Right hindlimb (tissue), 1 donor: ENCODE measurements around the gene OLFML2A.

ENCODE experiments used
- DNase-seq: peaks from one replicate; pipeline ENCODE4 v3.0.0-alpha.2; 2018

OLFML2A gene

DNA sequence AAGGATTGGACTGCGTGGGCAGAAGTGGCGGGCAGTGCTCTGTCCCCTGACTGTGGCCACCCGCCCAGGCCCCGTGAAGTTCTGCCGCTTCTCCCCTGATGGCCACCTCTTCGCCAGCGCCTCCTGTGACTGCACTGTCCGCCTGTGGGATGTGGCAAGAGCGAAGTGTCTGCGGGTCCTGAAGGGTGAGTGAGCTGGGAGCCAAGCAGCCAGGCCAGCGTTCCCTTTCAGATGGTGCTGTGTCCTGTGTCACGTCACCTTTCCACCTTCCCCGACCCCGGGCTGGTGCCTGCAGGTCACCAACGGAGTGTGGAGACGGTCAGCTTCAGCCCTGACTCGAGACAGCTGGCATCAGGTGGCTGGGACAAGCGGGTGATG, 78.6 kb downstream of the OLFML2A start:
- no peak for DNase-seq

GRCh38 chr9:124855944-124856765, 79.2 kb downstream of the OLFML2A start:
- no peak for DNase-seq

- DNase-seq, result no peak
Measured at GRCh38 chr9:124857533-124858162, 80.7 kb downstream of the OLFML2A start.

GRCh38 chr9:124858330-124859046, 81.6 kb downstream of the OLFML2A start:
- peak; percentile 49 for DNase-seq

- DNase-seq, result no peak
Measured at GRCh38 chr9:124859803-124860581, 83.1 kb downstream of the OLFML2A start.

GRCh38 chr9:124860582-124861341, 83.8 kb downstream of the OLFML2A start:
- DNase-seq, result no peak

DNA sequence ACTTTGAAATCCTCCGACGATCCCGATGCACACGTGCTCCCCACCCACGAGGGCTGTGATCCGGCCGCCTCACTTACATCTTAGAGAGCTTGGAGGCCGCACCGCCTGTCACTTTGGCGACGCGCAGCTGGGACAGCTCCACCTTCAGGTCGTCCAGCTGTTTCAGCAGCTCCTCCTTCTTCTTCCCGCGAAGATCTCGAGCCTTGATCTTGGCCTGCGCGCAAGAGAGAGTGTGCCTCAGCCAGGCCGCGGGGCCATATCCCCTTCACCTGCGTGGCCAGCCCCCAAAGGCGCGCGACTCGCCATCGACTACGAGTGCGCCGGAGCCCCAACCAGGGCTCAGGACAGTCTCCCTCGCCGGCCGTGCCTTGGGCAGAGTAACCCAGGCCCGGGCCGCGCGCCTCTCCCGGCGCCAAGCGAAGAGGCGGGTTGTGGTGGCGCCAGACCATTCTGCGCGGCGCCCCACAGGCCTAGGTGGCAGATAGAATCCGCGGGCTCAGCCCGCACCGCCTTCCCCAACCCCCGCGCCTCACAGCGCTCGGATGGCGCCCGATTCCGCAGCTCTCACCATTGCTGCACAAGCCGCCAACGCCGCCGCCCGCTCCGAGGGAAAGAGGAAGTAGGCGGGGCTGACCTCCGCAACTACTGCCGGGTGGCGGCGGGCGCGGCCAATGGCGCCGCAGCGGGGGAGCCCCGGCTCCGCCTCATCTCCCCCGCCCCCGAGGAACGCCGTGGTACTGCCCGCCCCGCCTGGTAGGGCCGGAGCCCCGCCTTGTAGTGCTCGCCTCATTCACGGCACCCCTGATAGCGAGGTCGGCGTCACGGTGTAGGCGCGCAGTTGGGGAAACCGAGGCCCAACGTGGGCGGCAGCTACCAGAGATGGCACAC, 84.7 kb downstream of the OLFML2A start, which contains the start of the genes ARPC5L and RPL35:
TSS of gene ARPC5L (plus strand) at position 789 of the 888 bp plus-strand sequence. CDS start 7,161 bp downstream, outside the sequence.
TSS of gene RPL35 (minus strand) at position 616 of the 888 bp plus-strand sequence. CDS start at position 571, 45 bp downstream.
- peak; percentile 96 for DNase-seq

DNA sequence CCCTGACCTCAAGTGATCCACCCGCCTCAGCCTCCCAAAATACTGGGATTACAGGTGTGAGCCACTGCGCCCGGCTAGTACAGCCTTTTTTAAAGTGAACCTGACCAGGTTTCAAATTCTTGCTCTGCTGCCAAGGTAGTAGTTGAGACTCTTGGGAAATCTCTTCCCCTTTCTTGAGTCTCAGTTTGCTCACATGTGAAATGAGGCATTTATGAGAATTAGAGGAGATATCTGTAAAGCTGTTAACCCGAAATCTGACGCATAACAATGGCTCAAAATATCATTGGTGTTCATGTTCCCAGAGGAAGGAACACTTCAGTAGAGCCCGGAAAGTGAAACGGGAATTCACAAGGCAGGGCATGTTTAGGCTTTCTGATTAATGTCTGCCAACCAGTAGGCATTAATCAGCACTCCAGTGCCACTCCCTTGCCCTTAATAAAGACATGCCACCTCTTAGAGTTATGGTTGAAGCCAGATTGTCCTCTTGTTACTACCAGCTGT, 86.5 kb downstream of the OLFML2A start:
- DNase-seq, result no peak
